Natural killer cell treated with Interleukin-12 subunit alpha and Interleukin-12 subunit beta and Interleukin-15 and Interleukin-18, amount 100 ng/mL, for 72 hours (primary cell): ENCODE measurements around the gene CDH5. TPM values are rescaled to one million over a fixed set of nuclear protein-coding genes. Genes with fewer than 3 reads are reported as not detected.
A peak's percentile ranks its signal among the peaks of the same experiment; 100 is the strongest.

Experiments
- ATAC-seq, 2 donors: fragments of 150-1000 bp; cut with Tn5 transposase in 1 of 2; sonication (Bioruptor Pico), chemical (Tn5 transposase) in 1 of 2; 2 replicates each; pipeline ENCODE4 v1.10.0; 2021
- DNase-seq: peaks from one replicate; pipeline ENCODE4 v3.0.0; 2022; ENCODE audit warnings: low spot score
- H3K27ac Mint-ChIP-seq, 2 donors: 1 replicate in 1 of 2; 2 replicates in 1 of 2; pipeline ENCODE4 v1.8.0; 2022; ENCODE audit warnings: mixed read lengths in 2 of 2, mild to moderate bottlenecking in 1 of 2, moderate library complexity in 1 of 2
- H3K27me3 Mint-ChIP-seq, 2 donors: 1 replicate in 1 of 2; 2 replicates in 1 of 2; pipeline ENCODE4 v1.8.0; 2022; ENCODE audit warnings: mixed read lengths in 2 of 2
- H3K36me3 Mint-ChIP-seq: one replicate; pipeline ENCODE4 v1.8.0; 2022; ENCODE audit warnings: mixed read lengths
- H3K4me1 Mint-ChIP-seq, 2 donors: 1 replicate in 1 of 2; 2 replicates in 1 of 2; pipeline ENCODE4 v1.8.0; 2022; ENCODE audit warnings: low read depth in 2 of 2, mixed read lengths in 2 of 2, mild to moderate bottlenecking in 1 of 2
- H3K4me3 Mint-ChIP-seq: one replicate; pipeline ENCODE4 v1.8.0; 2022; ENCODE audit warnings: mixed read lengths
- H3K9me3 Mint-ChIP-seq: 2 replicates; pipeline ENCODE4 v1.8.0; 2022; ENCODE audit warnings: mixed read lengths
- total RNA-seq, 2 donors: library from RNA; stranded (reverse); gene quantifications; one replicate each; pipeline ENCODE4 v1.2.3, GENCODE V29; 2022

CDH5 gene
- total RNA-seq, 2 donors from 2014 or later = not detected

GRCh38 chr16:66429290-66429962, 62.9 kb downstream of the CDH5 start:
- Mint-ChIP-seq H3K27ac (no peak overlapping the region), H3K4me3 (no peak overlapping the region), H3K9me3 (no peaks in the 10 kb centered on the region), H3K36me3 (no peaks in the 10 kb centered on the region), H3K27me3 (peaks cover 40 to 61% of the 10 kb centered on the region in 2 donors), H3K4me1 (peaks cover 0 to 6% of the 10 kb centered on the region in 2 donors)
- no peak for DNase-seq
- ATAC-seq = peak in 1 of 2 donors; percentile 19

GRCh38 chr16:66430214-66430613, 63.7 kb downstream of the CDH5 start:
- H3K27me3 Mint-ChIP-seq = peaks cover 33 to 53% of the 10 kb centered on the region in 2 donors
- no peaks in the 10 kb centered on the region for H3K9me3 Mint-ChIP-seq
- no peak overlapping the region for H3K27ac Mint-ChIP-seq
- no peak for DNase-seq
- no peak for ATAC-seq
- H3K4me3 Mint-ChIP-seq = no peak overlapping the region
- no peaks in the 10 kb centered on the region for H3K36me3 Mint-ChIP-seq
- peaks cover 0 to 6% of the 10 kb centered on the region in 2 donors for H3K4me1 Mint-ChIP-seq

- no peak for DNase-seq
- Mint-ChIP-seq H3K9me3 (no peaks in the 10 kb centered on the region), H3K27ac (no peak overlapping the region), H3K27me3 (peaks cover 25 to 45% of the 10 kb centered on the region in 2 donors), H3K4me1 (peaks cover 0 to 4% of the 10 kb centered on the region in 2 donors), H3K4me3 (no peak overlapping the region), H3K36me3 (no peaks in the 10 kb centered on the region)
- ATAC-seq = no peak
These were observed 65.3 kb downstream of the CDH5 start for GRCh38 chr16:66431760-66432159.

- H3K27ac Mint-ChIP-seq = no peak overlapping the region
These were observed 65.9 kb downstream of the CDH5 start for GRCh38 chr16:66432429-66432828.

GRCh38 chr16:66434619-66435430, 68.3 kb downstream of the CDH5 start:
- Mint-ChIP-seq H3K4me3 (no peak overlapping the region), H3K9me3 (no peaks in the 10 kb centered on the region), H3K4me1 (no peaks in the 10 kb centered on the region), H3K36me3 (no peaks in the 10 kb centered on the region), H3K27me3 (peaks cover 17 to 31% of the 10 kb centered on the region in 2 donors), H3K27ac (no peak overlapping the region)
- ATAC-seq = no peak
- DNase-seq = no peak

More at GRCh38 chr16:66432429-66432828, 65.9 kb downstream of the CDH5 start:
- ATAC-seq (no peak), DNase-seq (no peak)
- Mint-ChIP-seq H3K27me3 (peaks cover 25 to 45% of the 10 kb centered on the region in 2 donors), H3K36me3 (no peaks in the 10 kb centered on the region), H3K4me1 (peaks cover 0 to 4% of the 10 kb centered on the region in 2 donors), H3K9me3 (no peaks in the 10 kb centered on the region), H3K4me3 (no peak overlapping the region)

- peaks cover 17 to 27% of the 10 kb centered on the region in 2 donors for H3K27me3 Mint-ChIP-seq
These were observed 69.4 kb downstream of the CDH5 start for GRCh38 chr16:66435896-66436295.

GRCh38 chr16:66437391-66437945, 71.0 kb downstream of the CDH5 start:
- H3K9me3 Mint-ChIP-seq = no peaks in the 10 kb centered on the region
- H3K27me3 Mint-ChIP-seq = peaks cover 12 to 16% of the 10 kb centered on the region in 2 donors
- no peaks in the 10 kb centered on the region for H3K36me3 Mint-ChIP-seq
- ATAC-seq = no peak
- no peaks in the 10 kb centered on the region for H3K4me1 Mint-ChIP-seq
- H3K27ac Mint-ChIP-seq = no peak overlapping the region
- no peak for DNase-seq
- H3K4me3 Mint-ChIP-seq = no peak overlapping the region

More at GRCh38 chr16:66435896-66436295, 69.4 kb downstream of the CDH5 start:
- DNase-seq (no peak), ATAC-seq (no peak)
- no peaks in the 10 kb centered on the region for H3K4me1 Mint-ChIP-seq
- no peaks in the 10 kb centered on the region for H3K36me3 Mint-ChIP-seq
- H3K4me3 Mint-ChIP-seq = no peak overlapping the region
- H3K27ac Mint-ChIP-seq = no peak overlapping the region
- H3K9me3 Mint-ChIP-seq = no peaks in the 10 kb centered on the region

- Mint-ChIP-seq H3K27ac (no peak overlapping the region), H3K9me3 (no peaks in the 10 kb centered on the region), H3K36me3 (no peaks in the 10 kb centered on the region), H3K27me3 (peaks cover 8 to 10% of the 10 kb centered on the region in 2 donors), H3K4me1 (no peaks in the 10 kb centered on the region), H3K4me3 (no peak overlapping the region)
- no peak for ATAC-seq
- DNase-seq = no peak
These were observed 72.0 kb downstream of the CDH5 start for GRCh38 chr16:66438536-66438935.

- no peak for DNase-seq
- H3K4me3 Mint-ChIP-seq = no peak overlapping the region
- H3K4me1 Mint-ChIP-seq = peaks cover 0 to 3% of the 10 kb centered on the region in 2 donors
- peaks cover 10 to 13% of the 10 kb centered on the region in 2 donors for H3K27me3 Mint-ChIP-seq
- H3K36me3 Mint-ChIP-seq = no peaks in the 10 kb centered on the region
- H3K27ac Mint-ChIP-seq = no peak overlapping the region
- no peak for ATAC-seq
- no peaks in the 10 kb centered on the region for H3K9me3 Mint-ChIP-seq
These were observed 72.7 kb downstream of the CDH5 start for GRCh38 chr16:66439051-66439730.

GRCh38 chr16:66440271-66440802, 73.8 kb downstream of the CDH5 start:
- no peak for ATAC-seq
- Mint-ChIP-seq H3K27me3 (peaks cover 12 to 16% of the 10 kb centered on the region in 2 donors), H3K4me1 (peaks cover 0 to 3% of the 10 kb centered on the region in 2 donors), H3K27ac (no peak overlapping the region), H3K4me3 (no peak overlapping the region), H3K9me3 (no peaks in the 10 kb centered on the region), H3K36me3 (no peaks in the 10 kb centered on the region)
- DNase-seq = no peak

GRCh38 chr16:66440970-66441369, 74.5 kb downstream of the CDH5 start:
- Mint-ChIP-seq H3K27me3 (peaks cover 19% of the 10 kb centered on the region in 2 donors), H3K27ac (no peak overlapping the region), H3K4me3 (no peak overlapping the region), H3K9me3 (no peaks in the 10 kb centered on the region), H3K36me3 (no peaks in the 10 kb centered on the region), H3K4me1 (peaks cover 0 to 3% of the 10 kb centered on the region in 2 donors)
- DNase-seq = no peak
- ATAC-seq = no peak

GRCh38 chr16:66441586-66442375, 75.3 kb downstream of the CDH5 start:
- ATAC-seq (no peak), DNase-seq (no peak)
- Mint-ChIP-seq H3K4me1 (peaks cover 0 to 3% of the 10 kb centered on the region in 2 donors), H3K4me3 (no peak overlapping the region), H3K27me3 (peaks cover 24 to 27% of the 10 kb centered on the region in 2 donors), H3K9me3 (no peaks in the 10 kb centered on the region), H3K27ac (no peak overlapping the region), H3K36me3 (no peaks in the 10 kb centered on the region)
